Loucy (cell line): ENCODE data around the gene ZNF597.

Source experiments
- EZH2phosphoT487 ChIP-seq: fragments of 200-600 bp; IDR thresholded peaks from 2 replicates; pipeline ENCODE4 v1.6.1; 2018; ENCODE audit warnings: antibody characterized with exemption, mild to moderate bottlenecking, moderate library complexity, borderline replicate concordance
- TF ChIP-seq, protein P1 (sequence below): fragments of 200-600 bp; sonication (generic); conservative IDR thresholded peaks from 2 replicates; pipeline ENCODE4 v1.5.1; 2014; ENCODE audit warnings: mild to moderate bottlenecking, antibody characterized with exemption, low read length

GRCh38 chr16:3481696-3482658 is 38.7 kb upstream of the ZNF597 start:
- TF ChIP-seq, protein P1, sequence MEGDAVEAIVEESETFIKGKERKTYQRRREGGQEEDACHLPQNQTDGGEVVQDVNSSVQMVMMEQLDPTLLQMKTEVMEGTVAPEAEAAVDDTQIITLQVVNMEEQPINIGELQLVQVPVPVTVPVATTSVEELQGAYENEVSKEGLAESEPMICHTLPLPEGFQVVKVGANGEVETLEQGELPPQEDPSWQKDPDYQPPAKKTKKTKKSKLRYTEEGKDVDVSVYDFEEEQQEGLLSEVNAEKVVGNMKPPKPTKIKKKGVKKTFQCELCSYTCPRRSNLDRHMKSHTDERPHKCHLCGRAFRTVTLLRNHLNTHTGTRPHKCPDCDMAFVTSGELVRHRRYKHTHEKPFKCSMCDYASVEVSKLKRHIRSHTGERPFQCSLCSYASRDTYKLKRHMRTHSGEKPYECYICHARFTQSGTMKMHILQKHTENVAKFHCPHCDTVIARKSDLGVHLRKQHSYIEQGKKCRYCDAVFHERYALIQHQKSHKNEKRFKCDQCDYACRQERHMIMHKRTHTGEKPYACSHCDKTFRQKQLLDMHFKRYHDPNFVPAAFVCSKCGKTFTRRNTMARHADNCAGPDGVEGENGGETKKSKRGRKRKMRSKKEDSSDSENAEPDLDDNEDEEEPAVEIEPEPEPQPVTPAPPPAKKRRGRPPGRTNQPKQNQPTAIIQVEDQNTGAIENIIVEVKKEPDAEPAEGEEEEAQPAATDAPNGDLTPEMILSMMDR: no peak
- no peak for TF ChIP-seq EZH2phosphoT487
